Suprapubic skin (tissue), 4 donors: Measurements from ENCODE around the gene SIRPB2. TPM values are rescaled to one million over a fixed set of nuclear protein-coding genes. Genes with fewer than 3 reads are reported as not detected.

Experiments
- DNase-seq, 2 donors: peaks; one replicate each; pipeline ENCODE4 v3.0.0-alpha.2; 2019; ENCODE audit warnings: low spot score in 2 of 2
- H3K27ac ChIP-seq: fragments of 200-600 bp; sonication (generic); one replicate; pipeline ENCODE4 v1.5.1; 2019
- H3K27me3 ChIP-seq: fragments of 200-600 bp; sonication (generic); one replicate; pipeline ENCODE4 v1.5.1; 2019
- H3K36me3 ChIP-seq: fragments of 200-600 bp; sonication (generic); one replicate; pipeline ENCODE4 v1.5.1; 2019
- H3K4me1 ChIP-seq: fragments of 200-600 bp; sonication (generic); one replicate; pipeline ENCODE4 v1.5.1; 2019
- H3K4me3 ChIP-seq: fragments of 200-600 bp; sonication (generic); one replicate; pipeline ENCODE4 v1.5.1; 2019; ENCODE audit warnings: mild to moderate bottlenecking
- H3K9me3 ChIP-seq: fragments of 200-600 bp; sonication (generic); one replicate; pipeline ENCODE4 v1.5.1; 2019
- CTCF ChIP-seq, 2 donors: fragments of 200-600 bp in 1 of 2; fragments of 450-650 bp in 1 of 2; sonication (generic) in 1 of 2; IDR thresholded peaks; one replicate each; pipeline ENCODE4 v1.5.1; 2016 to 2019; ENCODE audit warnings: antibody characterized with exemption in 2 of 2, mild to moderate bottlenecking in 1 of 2, moderate library complexity in 1 of 2
- EP300 ChIP-seq: sonication (generic); formaldehyde crosslinking; IDR thresholded peaks from one replicate; pipeline ENCODE4 v1.6.1; 2017; ENCODE audit warnings: antibody characterized with exemption
- POLR2A ChIP-seq, 2 donors: fragments of 450-650 bp; IDR thresholded peaks; one replicate each; pipeline ENCODE4 v1.6.1; 2017; ENCODE audit warnings: antibody characterized with exemption in 2 of 2, mild to moderate bottlenecking in 2 of 2, moderate library complexity in 2 of 2
- POLR2AphosphoS5 ChIP-seq, 3 donors: sonication (generic); formaldehyde crosslinking; IDR thresholded peaks; one replicate each; pipeline ENCODE4 v1.6.1; 2017; ENCODE audit warnings: antibody characterized with exemption in 3 of 3
- WGBS: methylation state at CpG from one replicate; pipeline ENCODE4 v1.1.5; 2018; 5-methylcytosine and 5-hydroxymethylcytosine counted together
- total RNA-seq, 4 donors: library from RNA; depleted of rRNA; stranded (reverse); fragments of >200 nt; gene quantifications; one replicate each; pipeline ENCODE4 v1.1.0, GENCODE V29; 2016

The SIRPB2 gene
- total RNA-seq, 4 donors from 2014 or later = 0.87 to 3.9 (median 1.3) TPM

GRCh38 chr20:1526896-1527295, 35.7 kb upstream of the SIRPB2 start:
- Histone ChIP-seq H3K27ac (no peak overlapping the region), H3K9me3 (no peaks in the 10 kb centered on the region), H3K36me3 (no peaks in the 10 kb centered on the region), H3K27me3 (no peaks in the 10 kb centered on the region), H3K4me3 (no peak overlapping the region), H3K4me1 (no peaks in the 10 kb centered on the region)
- TF ChIP-seq POLR2A (IDR thresholded peaks at IDR 0.05) (no peak), CTCF (IDR thresholded peaks at IDR 0.05) (no peak), EP300 (no peak), POLR2AphosphoS5 (IDR thresholded peaks at IDR 0.05) (no peak)
- no peak for DNase-seq

DNA sequence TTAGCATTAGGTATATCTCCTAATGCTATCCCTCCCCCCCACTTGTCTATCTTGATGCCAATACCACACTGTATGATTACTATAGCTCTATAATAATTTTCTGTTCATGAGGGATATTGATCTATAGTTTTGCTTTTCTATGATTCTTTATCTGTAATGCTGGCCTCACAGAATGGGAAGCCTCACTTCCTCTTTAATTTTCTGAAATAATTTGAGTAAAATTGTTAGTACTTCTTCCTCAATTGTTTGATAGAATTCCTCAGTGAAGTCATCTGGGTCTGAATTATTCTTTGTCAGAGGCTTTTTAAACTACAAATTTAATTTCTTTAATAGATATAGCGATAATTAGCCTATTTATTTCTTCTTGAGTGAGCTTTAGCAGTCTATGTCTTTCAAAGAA, 35.1 kb upstream of the SIRPB2 start:
- no peaks in the 10 kb centered on the region for H3K9me3 ChIP-seq
- TF ChIP-seq POLR2AphosphoS5 (IDR thresholded peaks at IDR 0.05) (no peak), POLR2A (IDR thresholded peaks at IDR 0.05) (no peak), EP300 (no peak), CTCF (IDR thresholded peaks at IDR 0.05) (no peak)
- WGBS = 84% methylated on average over 1 of the region's 1 CpG
- DNase-seq = no peak
- H3K27ac ChIP-seq = no peak overlapping the region
- no peak overlapping the region for H3K4me3 ChIP-seq
- peaks cover 4% of the 10 kb centered on the region for H3K27me3 ChIP-seq
- H3K36me3 ChIP-seq = no peaks in the 10 kb centered on the region
- no peaks in the 10 kb centered on the region for H3K4me1 ChIP-seq

DNA sequence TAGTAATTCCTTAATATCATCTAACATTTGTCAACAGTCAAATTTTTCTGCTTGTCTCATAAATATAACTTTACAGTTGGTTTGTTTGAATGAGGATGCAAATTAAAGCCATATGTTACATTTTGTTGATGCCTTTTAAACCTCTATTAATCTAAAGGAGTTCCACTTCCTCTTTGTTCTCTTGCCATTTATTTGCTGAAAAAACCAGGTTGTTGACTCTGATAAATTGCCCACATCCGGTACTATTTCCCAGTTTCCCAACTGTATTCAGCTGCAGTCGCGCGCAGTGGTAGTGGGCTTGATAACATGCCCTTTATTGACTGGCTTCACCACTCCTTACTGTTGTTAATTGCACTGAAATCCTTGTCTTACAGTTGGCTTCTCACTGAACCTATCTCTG, 32.8 kb upstream of the SIRPB2 start:
- 47% methylated on average over 4 of the region's 4 CpGs for WGBS

GRCh38 chr20:1517010-1517409, 25.8 kb upstream of the SIRPB2 start:
- no peak overlapping the region for H3K4me3 ChIP-seq
- no peaks in the 10 kb centered on the region for H3K36me3 ChIP-seq
- H3K27me3 ChIP-seq = peaks cover 11% of the 10 kb centered on the region
- 88% methylated on average over 5 of the region's 5 CpGs for WGBS
- no peaks in the 10 kb centered on the region for H3K4me1 ChIP-seq
- TF ChIP-seq CTCF (IDR thresholded peaks at IDR 0.05) = no peak
- no peak for TF ChIP-seq POLR2AphosphoS5 (IDR thresholded peaks at IDR 0.05)
- no peak for TF ChIP-seq EP300
- TF ChIP-seq POLR2A (IDR thresholded peaks at IDR 0.05) = no peak
- DNase-seq = no peak
- no peak overlapping the region for H3K27ac ChIP-seq
- H3K9me3 ChIP-seq = no peaks in the 10 kb centered on the region

More for the DNA sequence above, 32.8 kb upstream of the SIRPB2 start:
- Histone ChIP-seq H3K27ac (no peak overlapping the region), H3K27me3 (peaks cover 5% of the 10 kb centered on the region), H3K4me3 (no peak overlapping the region), H3K36me3 (no peaks in the 10 kb centered on the region), H3K4me1 (no peaks in the 10 kb centered on the region), H3K9me3 (no peaks in the 10 kb centered on the region)
- TF ChIP-seq EP300 = no peak
- no peak for TF ChIP-seq CTCF (IDR thresholded peaks at IDR 0.05)
- no peak for TF ChIP-seq POLR2A (IDR thresholded peaks at IDR 0.05)
- no peak for TF ChIP-seq POLR2AphosphoS5 (IDR thresholded peaks at IDR 0.05)
- DNase-seq = no peak

GRCh38 chr20:1513801-1514200, 22.6 kb upstream of the SIRPB2 start:
- Histone ChIP-seq H3K27me3 (peaks cover 15% of the 10 kb centered on the region), H3K9me3 (no peaks in the 10 kb centered on the region)
- 88% methylated on average over 1 of the region's 1 CpG for WGBS

More at GRCh38 chr20:1513801-1514200, 22.6 kb upstream of the SIRPB2 start:
- Histone ChIP-seq H3K4me3 (no peak overlapping the region), H3K36me3 (no peaks in the 10 kb centered on the region), H3K27ac (no peak overlapping the region), H3K4me1 (no peaks in the 10 kb centered on the region)
- TF ChIP-seq EP300 (no peak), POLR2A (IDR thresholded peaks at IDR 0.05) (no peak), CTCF (IDR thresholded peaks at IDR 0.05) (no peak), POLR2AphosphoS5 (IDR thresholded peaks at IDR 0.05) (no peak)
- DNase-seq = no peak
